Vagina (tissue), 2 donors: Measurements from ENCODE around the gene DROSHA. TPM values are rescaled to one million over a fixed set of nuclear protein-coding genes. Genes with fewer than 3 reads are reported as not detected.

Experiments used
- DNase-seq, 2 donors: peaks; one replicate each; pipeline ENCODE4 v3.0.0-alpha.2; 2017; ENCODE audit errors: extremely low spot score in 2 of 2
- H3K27ac ChIP-seq: fragments of 200-600 bp; sonication (generic); one replicate; pipeline ENCODE4 v1.5.1; 2019
- H3K27me3 ChIP-seq: fragments of 200-600 bp; sonication (generic); one replicate; pipeline ENCODE4 v1.5.1; 2019
- H3K36me3 ChIP-seq, 2 donors: fragments of 200-600 bp; sonication (generic); one replicate each; pipeline ENCODE4 v1.5.1; 2017 to 2019
- H3K4me1 ChIP-seq: fragments of 200-600 bp; sonication (generic); one replicate; pipeline ENCODE4 v1.5.1; 2019
- H3K4me3 ChIP-seq, 2 donors: fragments of 200-600 bp; sonication (generic); 1 replicate in 1 of 2; 2 replicates in 1 of 2; pipeline ENCODE4 v1.5.1; 2016 to 2019
- H3K9me3 ChIP-seq: fragments of 200-600 bp; sonication (generic); one replicate; pipeline ENCODE4 v1.5.1; 2019
- CTCF ChIP-seq, 3 experiments: fragments of 450-650 bp in 2 of 3; fragments of 200-600 bp in 1 of 3; sonication (generic) in 1 of 3; IDR thresholded peaks; one replicate each; pipeline ENCODE4 v1.5.1; 2017 to 2019; ENCODE audit warnings: antibody characterized with exemption in 3 of 3, mild to moderate bottlenecking in 2 of 3, moderate library complexity in 2 of 3
- POLR2A ChIP-seq, 2 donors: fragments of 450-650 bp; IDR thresholded peaks; one replicate each; pipeline ENCODE4 v1.6.1; 2017; ENCODE audit warnings: antibody characterized with exemption in 2 of 2, mild to moderate bottlenecking in 2 of 2, moderate library complexity in 2 of 2
- POLR2AphosphoS5 ChIP-seq, 2 donors: sonication (generic); formaldehyde crosslinking; IDR thresholded peaks; one replicate each; pipeline ENCODE4 v1.9.0; 2017; ENCODE audit warnings: antibody characterized with exemption in 2 of 2, mild to moderate bottlenecking in 2 of 2, low read depth in 1 of 2; ENCODE audit not compliant: insufficient read depth in 1 of 2
- intact Hi-C: fragments of 100-400 bp; cut with DNase I; formaldehyde crosslinking; loops from one replicate; pipeline ENCODE4 v1.15.1; 2023
- total RNA-seq: library from RNA; depleted of rRNA; stranded (reverse); fragments of >200 nt; gene quantifications from one replicate; pipeline ENCODE4 v1.2.3, GENCODE V29; 2016

Gene DROSHA
- total RNA-seq, 1 donor from 2014 or later: 50.1 TPM

GRCh38 chr5:31452314-31452713, 79.6 kb downstream of the DROSHA start:
- Histone ChIP-seq H3K27me3 (no peaks in the 10 kb centered on the region), H3K27ac (no peak overlapping the region), H3K4me1 (no peaks in the 10 kb centered on the region), H3K9me3 (no peaks in the 10 kb centered on the region), H3K36me3 (peaks cover 0 to 50% of the 10 kb centered on the region in 2 donors), H3K4me3 (no peak overlapping the region)
- no peak for DNase-seq
- no peak for TF ChIP-seq CTCF (IDR thresholded peaks at IDR 0.05)
- TF ChIP-seq POLR2AphosphoS5 (IDR thresholded peaks at IDR 0.05; ENCODE audit: insufficient read depth in 1 of 2, low read depth in 1 of 2): no peak
- TF ChIP-seq POLR2A (IDR thresholded peaks at IDR 0.05): no peak
- intact Hi-C loops: no loop called here

GRCh38 chr5:31449962-31450361, 81.9 kb downstream of the DROSHA start:
- TF ChIP-seq POLR2AphosphoS5 (IDR thresholded peaks at IDR 0.05; ENCODE audit: insufficient read depth in 1 of 2, low read depth in 1 of 2) (no peak), CTCF (IDR thresholded peaks at IDR 0.05) (no peak), POLR2A (IDR thresholded peaks at IDR 0.05) (no peak)
- no peak for DNase-seq
- peaks cover 0 to 53% of the 10 kb centered on the region in 2 donors for H3K36me3 ChIP-seq
- intact Hi-C loops: no loop called here
- H3K4me3 ChIP-seq: no peak overlapping the region
- no peaks in the 10 kb centered on the region for H3K4me1 ChIP-seq
- H3K27me3 ChIP-seq: no peaks in the 10 kb centered on the region
- H3K9me3 ChIP-seq: no peaks in the 10 kb centered on the region
- H3K27ac ChIP-seq: no peak overlapping the region

GRCh38 chr5:31449174-31449573, 82.7 kb downstream of the DROSHA start:
- TF ChIP-seq POLR2AphosphoS5 (IDR thresholded peaks at IDR 0.05; ENCODE audit: insufficient read depth in 1 of 2, low read depth in 1 of 2) (no peak), CTCF (IDR thresholded peaks at IDR 0.05) (no peak), POLR2A (IDR thresholded peaks at IDR 0.05) (no peak)
- Histone ChIP-seq H3K36me3 (peaks cover 0 to 53% of the 10 kb centered on the region in 2 donors), H3K27ac (no peak overlapping the region), H3K4me1 (no peaks in the 10 kb centered on the region), H3K27me3 (no peaks in the 10 kb centered on the region), H3K9me3 (no peaks in the 10 kb centered on the region), H3K4me3 (no peak overlapping the region)
- DNase-seq: no peak
- intact Hi-C loops: no loop called here

- no peak overlapping the region for H3K4me3 ChIP-seq
- no peaks in the 10 kb centered on the region for H3K9me3 ChIP-seq
- H3K4me1 ChIP-seq: no peaks in the 10 kb centered on the region
- TF ChIP-seq POLR2A (IDR thresholded peaks at IDR 0.05) (no peak), POLR2AphosphoS5 (IDR thresholded peaks at IDR 0.05; ENCODE audit: insufficient read depth in 1 of 2, low read depth in 1 of 2) (no peak), CTCF (IDR thresholded peaks at IDR 0.05) (no peak)
- intact Hi-C loops: no loop called here
- no peaks in the 10 kb centered on the region for H3K27me3 ChIP-seq
- DNase-seq: no peak
- H3K27ac ChIP-seq: no peak overlapping the region
- H3K36me3 ChIP-seq: peaks cover 0 to 36% of the 10 kb centered on the region in 2 donors
Observed at GRCh38 chr5:31445041-31445600, 86.8 kb downstream of the DROSHA start.

- H3K9me3 ChIP-seq: no peaks in the 10 kb centered on the region
- intact Hi-C loops: no loop called here
- H3K4me3 ChIP-seq: no peak overlapping the region
- TF ChIP-seq POLR2AphosphoS5 (IDR thresholded peaks at IDR 0.05; ENCODE audit: insufficient read depth in 1 of 2, low read depth in 1 of 2) (no peak), POLR2A (IDR thresholded peaks at IDR 0.05) (no peak), CTCF (IDR thresholded peaks at IDR 0.05) (no peak)
- no peak overlapping the region for H3K27ac ChIP-seq
- DNase-seq: no peak
- H3K36me3 ChIP-seq: peaks cover 0 to 25% of the 10 kb centered on the region in 2 donors
- no peaks in the 10 kb centered on the region for H3K27me3 ChIP-seq
- H3K4me1 ChIP-seq: no peaks in the 10 kb centered on the region
Observed at GRCh38 chr5:31443572-31443971, 88.3 kb downstream of the DROSHA start.
